HG03575 (cell line): ENCODE data around the gene CDC5L.

ENCODE experiments used
- ATAC-seq: cut with Tn5 transposase; IDR thresholded peaks from one replicate; pipeline ENCODE4 v1.9.1; 2021; ENCODE audit not compliant: unreplicated experiment, insufficient number of reproducible peaks, low FRiP score; ENCODE audit errors: extremely low read depth

CDC5L gene

GRCh38 chr6:44485601-44486401 is 98.3 kb downstream of the CDC5L start:
- ATAC-seq, result no peak

- no peak for ATAC-seq
Observed at GRCh38 chr6:44487002-44487401, 99.5 kb downstream of the CDC5L start.

GRCh38 chr6:44487586-44487985 is 100.1 kb downstream of the CDC5L start:
- no peak for ATAC-seq

GRCh38 chr6:44489910-44490604 is 102.6 kb downstream of the CDC5L start:
- ATAC-seq, result no peak

- no peak for ATAC-seq
Observed at GRCh38 chr6:44493132-44493531, 105.6 kb downstream of the CDC5L start.

- ATAC-seq, result no peak
Observed at GRCh38 chr6:44493593-44493992, 106.1 kb downstream of the CDC5L start.

- no peak for ATAC-seq
Observed at GRCh38 chr6:44494011-44494501, 106.5 kb downstream of the CDC5L start.

GRCh38 chr6:44495036-44495901 is 107.8 kb downstream of the CDC5L start:
- ATAC-seq, result no peak

GRCh38 chr6:44496665-44497369 is 109.3 kb downstream of the CDC5L start:
- no peak for ATAC-seq

GRCh38 chr6:44497807-44498206 is 110.3 kb downstream of the CDC5L start:
- ATAC-seq, result no peak

GRCh38 chr6:44498436-44498835 is 110.9 kb downstream of the CDC5L start:
- ATAC-seq, result no peak

- ATAC-seq, result no peak
Observed at GRCh38 chr6:44499609-44500008, 112.1 kb downstream of the CDC5L start.
